GM10266 (cell line): ENCODE measurements around the gene ZC3H4.

Experiments
- DNase-seq: peaks from one replicate; pipeline ENCODE4 v3.0.0; 2012; ENCODE audit errors: extremely low spot score
- TF ChIP-seq, protein P1 (sequence below): IDR thresholded peaks from 2 replicates; pipeline ENCODE4 v1.5.1; 2012; ENCODE audit warnings: mild to moderate bottlenecking, low read depth; ENCODE audit not compliant: control insufficient read depth, insufficient read depth; ENCODE audit errors: missing control alignments

ZC3H4 gene

DNA sequence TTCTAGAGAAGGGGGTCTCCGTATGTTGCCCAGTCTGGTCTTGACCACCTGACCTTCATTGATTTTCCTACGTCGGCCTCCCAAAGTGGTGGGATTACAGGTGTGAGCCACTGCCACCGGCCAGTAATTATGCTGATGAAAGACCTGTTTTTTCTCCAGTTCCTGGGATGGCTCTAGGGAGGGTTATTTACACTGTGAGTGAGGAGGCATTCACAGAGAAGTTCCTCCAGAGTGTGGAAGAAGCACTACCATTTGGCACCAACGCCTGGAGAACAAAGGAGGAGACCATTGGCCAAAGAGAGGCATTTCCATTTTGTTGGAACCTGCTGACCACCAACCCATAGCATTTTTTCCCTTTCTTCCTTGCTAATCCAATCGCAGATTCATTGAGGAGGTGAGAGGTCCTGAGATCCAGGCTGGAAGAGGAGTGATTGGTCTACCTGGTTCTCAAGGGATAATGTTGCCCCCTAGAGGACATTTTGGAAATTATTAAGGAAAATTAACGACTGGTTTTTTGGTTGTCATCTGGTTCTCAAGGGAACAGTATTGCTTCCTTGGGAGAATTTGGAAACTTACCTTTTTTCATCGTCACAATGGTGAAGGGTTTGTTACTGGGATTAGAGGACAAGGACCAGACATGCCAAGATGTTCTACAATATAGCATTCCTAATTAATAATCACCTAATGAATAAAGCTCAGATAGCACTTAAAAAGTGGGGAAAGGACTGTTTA lies 11.5 kb upstream of the ZC3H4 start:
- TF ChIP-seq, protein P1, sequence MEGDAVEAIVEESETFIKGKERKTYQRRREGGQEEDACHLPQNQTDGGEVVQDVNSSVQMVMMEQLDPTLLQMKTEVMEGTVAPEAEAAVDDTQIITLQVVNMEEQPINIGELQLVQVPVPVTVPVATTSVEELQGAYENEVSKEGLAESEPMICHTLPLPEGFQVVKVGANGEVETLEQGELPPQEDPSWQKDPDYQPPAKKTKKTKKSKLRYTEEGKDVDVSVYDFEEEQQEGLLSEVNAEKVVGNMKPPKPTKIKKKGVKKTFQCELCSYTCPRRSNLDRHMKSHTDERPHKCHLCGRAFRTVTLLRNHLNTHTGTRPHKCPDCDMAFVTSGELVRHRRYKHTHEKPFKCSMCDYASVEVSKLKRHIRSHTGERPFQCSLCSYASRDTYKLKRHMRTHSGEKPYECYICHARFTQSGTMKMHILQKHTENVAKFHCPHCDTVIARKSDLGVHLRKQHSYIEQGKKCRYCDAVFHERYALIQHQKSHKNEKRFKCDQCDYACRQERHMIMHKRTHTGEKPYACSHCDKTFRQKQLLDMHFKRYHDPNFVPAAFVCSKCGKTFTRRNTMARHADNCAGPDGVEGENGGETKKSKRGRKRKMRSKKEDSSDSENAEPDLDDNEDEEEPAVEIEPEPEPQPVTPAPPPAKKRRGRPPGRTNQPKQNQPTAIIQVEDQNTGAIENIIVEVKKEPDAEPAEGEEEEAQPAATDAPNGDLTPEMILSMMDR = peak; percentile 60
- peak; percentile 58 for DNase-seq

- DNase-seq = no peak
- TF ChIP-seq, protein P1 = no peak
Measured at GRCh38 chr19:47123406-47123805, 9.8 kb upstream of the ZC3H4 start.

- TF ChIP-seq, protein P1 = no peak
- DNase-seq = no peak
Measured at GRCh38 chr19:47122359-47123335, 9.1 kb upstream of the ZC3H4 start.

DNA sequence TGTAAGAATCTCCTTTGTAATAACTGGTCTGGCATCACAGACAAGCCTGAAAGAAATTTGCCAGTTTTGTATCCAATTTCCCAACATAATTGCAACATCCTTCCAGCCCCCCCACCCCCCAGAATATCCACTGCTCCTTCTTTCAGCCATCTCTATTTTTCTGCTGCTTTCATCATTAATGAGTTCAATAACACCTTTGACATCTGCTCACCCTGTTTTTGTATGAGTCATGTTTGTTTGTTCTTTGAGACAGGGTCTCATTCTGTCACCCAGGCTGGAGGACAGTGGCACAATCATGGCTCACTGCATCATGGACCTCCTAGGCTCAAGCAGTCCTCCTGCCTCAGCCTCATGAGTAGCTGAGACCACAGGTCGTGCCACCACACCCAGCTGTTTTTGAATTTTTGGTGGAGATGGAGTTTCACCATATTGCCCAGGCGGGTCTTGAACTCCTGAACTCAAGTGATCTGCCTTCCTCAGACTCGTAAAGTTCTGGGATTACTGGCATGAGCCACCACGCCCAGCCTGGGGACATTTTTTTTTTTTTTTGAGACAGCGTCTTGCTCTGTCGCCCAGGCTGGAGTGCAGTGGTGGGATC lies 7.0 kb upstream of the ZC3H4 start:
- DNase-seq = no peak
- TF ChIP-seq, protein P1 = no peak

DNA sequence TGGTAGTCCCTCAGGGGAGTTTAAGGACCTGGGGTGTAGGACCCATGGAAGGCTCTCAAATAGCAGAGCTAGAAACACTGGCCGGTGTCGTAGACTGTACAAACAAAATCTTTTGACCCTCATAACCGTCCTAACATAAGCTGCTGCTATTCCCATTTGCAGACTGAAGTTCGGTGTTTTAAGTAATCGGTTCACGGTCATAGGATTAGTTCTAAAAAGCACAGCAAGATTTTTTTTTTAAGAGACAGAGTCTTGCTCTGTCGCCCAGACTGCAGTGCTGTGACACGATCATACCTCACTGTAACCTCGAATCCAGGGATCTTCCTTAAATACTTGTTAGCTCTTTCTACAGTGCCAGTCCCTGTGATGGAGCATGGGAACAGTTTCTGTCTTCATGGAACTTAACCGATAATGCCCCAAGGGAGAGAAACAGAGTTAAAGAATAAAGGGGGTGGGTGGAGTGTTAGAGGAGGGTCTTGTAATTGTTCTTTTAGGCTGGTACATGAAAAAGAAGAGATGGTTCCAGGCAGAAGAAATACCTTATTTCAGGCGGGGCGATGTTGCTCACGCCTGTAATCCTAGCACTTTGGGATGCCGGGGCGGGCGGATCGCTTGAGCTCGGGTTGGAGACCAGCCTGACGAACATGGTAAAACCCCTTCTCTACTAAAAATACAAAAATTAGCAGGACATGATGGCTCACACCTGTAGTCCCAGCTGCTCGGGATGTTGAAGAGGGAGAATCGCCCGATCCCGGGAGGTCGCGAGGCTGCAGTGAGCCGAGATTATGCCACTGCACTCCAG lies 475 bp upstream of the ZC3H4 start:
- DNase-seq = no peak
- TF ChIP-seq, protein P1 = no peak

DNA sequence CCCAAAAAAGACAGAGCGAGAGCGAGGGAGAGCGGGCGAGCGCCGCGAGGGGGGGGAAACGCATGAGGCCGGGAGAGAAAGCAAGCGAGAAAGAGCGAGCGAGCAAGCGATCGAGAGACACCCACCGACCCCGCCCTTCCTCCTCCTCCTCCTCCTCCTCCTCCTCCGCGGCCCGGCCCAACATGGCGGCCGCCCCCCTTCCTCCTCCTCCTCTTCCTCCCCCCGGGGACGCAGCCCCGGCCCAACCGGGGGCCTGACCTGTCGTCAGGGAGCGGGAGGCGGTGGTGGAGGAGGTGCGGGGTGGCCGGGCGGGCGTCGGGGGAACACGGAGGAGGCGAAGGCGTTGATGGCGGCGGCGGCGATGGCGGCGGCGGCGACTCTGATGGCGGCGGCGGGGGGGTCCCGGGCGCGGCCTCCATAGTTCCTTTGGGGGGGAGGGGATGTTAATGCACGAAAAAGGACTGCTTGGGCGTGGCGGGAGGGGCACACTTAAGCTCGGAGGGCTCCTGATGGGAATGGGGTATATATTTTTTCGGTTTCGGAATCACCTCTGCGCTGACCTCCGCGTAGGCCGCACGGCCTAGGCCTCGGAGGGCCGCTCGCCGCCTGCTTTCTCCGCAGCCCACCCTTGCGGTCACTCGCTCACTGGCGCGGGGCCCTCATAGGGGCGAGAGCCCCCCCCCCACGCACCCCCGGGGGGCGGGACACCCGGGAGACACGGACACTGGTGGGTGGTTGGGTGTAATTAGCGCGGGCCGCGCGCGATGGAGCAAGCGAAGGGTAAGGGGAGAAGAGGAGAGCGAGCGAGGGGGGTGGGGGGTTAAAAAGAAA lies 1.2 kb downstream of the ZC3H4 start:
- TF ChIP-seq, protein P1 = no peak
- DNase-seq = peak; percentile 69
